ENCODE data around the gene NUFIP1.

DNA sequence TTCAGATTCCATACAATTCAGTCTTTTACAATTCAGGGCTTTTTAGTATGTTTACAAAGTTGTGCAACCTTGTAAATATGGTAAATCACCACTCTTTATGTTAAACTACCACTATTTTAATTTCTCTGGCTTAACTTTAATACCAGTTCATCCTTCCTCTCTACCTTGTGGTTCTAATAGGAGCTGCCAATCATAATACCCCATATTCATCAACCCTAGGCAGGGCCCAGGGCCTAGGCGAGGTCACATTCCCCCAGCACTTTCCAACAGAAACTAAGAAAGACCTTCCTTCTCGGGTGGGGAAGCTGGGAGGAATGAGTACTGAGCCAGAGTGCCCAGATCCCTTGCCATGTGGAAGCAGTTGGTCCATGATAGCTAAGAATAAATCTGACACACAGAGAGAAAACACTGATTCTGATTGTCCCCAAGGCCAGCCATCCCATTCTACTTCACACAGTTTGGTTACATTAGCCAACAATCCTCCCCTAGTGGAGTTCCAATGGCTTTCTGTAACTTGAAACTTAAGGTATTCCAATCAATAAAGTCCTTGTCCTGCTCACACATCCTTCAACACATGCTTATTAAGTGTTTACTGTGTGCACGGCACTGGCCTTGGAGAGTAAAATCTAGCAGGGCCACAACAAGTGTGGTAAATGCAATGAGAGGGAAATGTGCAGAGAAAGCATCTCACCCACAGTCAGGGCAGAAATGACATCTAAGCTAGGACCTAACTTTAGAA, 76.8 kb downstream of the NUFIP1 start:
- TF ChIP-seq, protein P1, sequence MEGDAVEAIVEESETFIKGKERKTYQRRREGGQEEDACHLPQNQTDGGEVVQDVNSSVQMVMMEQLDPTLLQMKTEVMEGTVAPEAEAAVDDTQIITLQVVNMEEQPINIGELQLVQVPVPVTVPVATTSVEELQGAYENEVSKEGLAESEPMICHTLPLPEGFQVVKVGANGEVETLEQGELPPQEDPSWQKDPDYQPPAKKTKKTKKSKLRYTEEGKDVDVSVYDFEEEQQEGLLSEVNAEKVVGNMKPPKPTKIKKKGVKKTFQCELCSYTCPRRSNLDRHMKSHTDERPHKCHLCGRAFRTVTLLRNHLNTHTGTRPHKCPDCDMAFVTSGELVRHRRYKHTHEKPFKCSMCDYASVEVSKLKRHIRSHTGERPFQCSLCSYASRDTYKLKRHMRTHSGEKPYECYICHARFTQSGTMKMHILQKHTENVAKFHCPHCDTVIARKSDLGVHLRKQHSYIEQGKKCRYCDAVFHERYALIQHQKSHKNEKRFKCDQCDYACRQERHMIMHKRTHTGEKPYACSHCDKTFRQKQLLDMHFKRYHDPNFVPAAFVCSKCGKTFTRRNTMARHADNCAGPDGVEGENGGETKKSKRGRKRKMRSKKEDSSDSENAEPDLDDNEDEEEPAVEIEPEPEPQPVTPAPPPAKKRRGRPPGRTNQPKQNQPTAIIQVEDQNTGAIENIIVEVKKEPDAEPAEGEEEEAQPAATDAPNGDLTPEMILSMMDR (IDR thresholded peaks at IDR 0.05; ENCODE audit: insufficient read depth, low read length): no peak
- no peak for TF ChIP-seq REST (IDR thresholded peaks at IDR 0.05; ENCODE audit: insufficient replicate concordance, low read depth)
- no peak for TF ChIP-seq POLR2AphosphoS5 (IDR thresholded peaks at IDR 0.05; ENCODE audit: low read depth)
- no peak for TF ChIP-seq GABPA (IDR thresholded peaks at IDR 0.05; ENCODE audit: low read depth)
- TF ChIP-seq SPI1 (IDR thresholded peaks at IDR 0.05; ENCODE audit: borderline replicate concordance, low read depth): no peak
